Smooth muscle cell of bladder (primary cell): Measurements from ENCODE around the gene THAP10. TPM values are rescaled to one million over a fixed set of nuclear protein-coding genes. Genes with fewer than 3 reads are reported as not detected.

Experiments used
- total RNA-seq: library from RNA; depleted of rRNA; stranded (reverse); fragments of >200 nt; gene quantifications from 2 replicates; pipeline ENCODE4 v1.2.3, GENCODE V29; 2014

The THAP10 gene
- total RNA-seq: 0.85 and 1.0 TPM in 2 replicates

DNA sequence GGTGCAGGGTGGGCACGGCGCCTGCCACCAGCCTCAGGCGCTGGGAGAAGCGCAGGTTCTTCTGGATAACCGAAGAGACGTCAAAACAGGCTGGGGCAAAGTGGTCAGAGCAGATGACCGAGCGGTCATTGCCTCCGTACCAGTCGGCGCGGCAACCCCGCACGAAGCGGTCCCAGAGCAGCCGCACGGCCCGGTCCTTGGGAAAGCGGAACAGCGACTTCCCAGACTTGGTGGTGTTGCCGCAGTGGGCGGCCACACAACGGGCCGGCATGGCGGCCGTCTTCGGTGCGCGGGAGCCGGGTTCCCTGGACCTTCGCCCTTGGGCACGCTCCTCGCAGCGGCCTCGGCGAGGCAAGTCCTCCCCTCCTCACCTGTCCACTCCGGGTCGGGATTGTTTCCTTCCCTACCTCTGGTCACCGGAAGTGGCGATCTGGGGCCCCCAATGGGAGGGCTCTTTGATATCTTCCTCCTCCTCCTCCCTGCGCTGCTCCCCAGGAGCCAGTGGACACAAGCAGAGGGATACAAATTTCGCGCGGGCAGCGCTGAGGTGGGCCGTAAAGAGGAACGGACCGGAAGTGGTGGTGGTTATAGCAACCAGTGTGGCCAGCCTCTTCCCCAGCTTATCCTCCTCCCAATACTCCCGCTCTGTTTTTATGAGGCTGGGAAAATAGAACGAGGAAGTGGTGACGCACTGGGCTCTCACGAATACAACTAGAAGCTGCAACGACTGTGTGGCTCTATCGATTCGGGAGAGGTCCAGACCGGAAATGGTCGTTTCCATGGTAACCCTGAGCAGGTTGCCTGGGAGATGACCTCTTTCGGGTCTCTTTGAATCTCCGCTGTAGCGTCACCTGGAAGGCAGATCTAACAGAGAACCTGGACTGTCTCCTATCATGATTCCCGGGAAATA is at the start of gene THAP10, which contains the start of gene LRRC49:
Gene THAP10 (minus strand): TSS at position 432 of the 910 bp plus-strand sequence. CDS start 161 bp downstream, at position 271.
Gene LRRC49 (plus strand): TSS at position 825 of the 910 bp plus-strand sequence. CDS start 69 bp downstream, at position 894.

DNA sequence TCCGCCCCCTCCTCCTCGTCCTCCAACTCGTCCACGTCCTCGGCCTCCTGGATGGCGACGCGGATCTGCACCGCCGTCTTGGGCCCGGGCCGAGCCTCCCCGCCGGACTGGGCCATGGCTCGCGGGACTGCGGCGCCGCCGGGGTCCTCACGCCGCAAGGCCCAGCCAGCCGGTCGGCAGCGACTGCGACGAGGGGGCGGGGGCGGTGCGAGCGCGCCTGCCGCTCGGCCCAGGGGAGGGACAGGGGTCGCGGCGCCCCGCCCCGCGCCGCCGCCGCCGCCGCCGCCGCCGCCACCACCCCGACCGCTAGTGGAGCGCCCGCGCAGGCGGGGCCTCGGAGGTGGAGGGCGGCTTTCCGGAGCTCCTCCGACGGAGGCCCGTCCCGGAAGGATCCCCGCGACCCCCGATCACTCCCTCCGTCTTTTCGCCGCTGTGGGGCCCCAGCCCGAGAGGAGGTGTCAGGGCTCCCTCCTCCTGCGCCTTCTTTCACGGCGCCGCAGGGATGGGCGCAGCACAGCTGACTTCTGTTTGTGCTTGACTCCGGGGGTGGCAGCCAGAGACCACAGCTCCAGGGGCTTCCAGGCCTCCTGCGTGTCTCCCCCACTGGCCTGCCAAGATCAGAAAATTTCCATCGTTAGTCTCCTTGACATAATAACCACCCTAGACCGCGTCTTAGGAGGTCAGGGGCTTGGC is 38.1 kb downstream of the THAP10 start, which contains the start of gene LARP6:
Gene LARP6 (minus strand): TSS at position 185 of the 693 bp plus-strand sequence. CDS start 69 bp downstream, at position 116.

Other genes starting within 250 kb of the THAP10 start
- 87.3 and 95.9 TPM in 2 replicates for gene UACA, start 128.9 kb downstream of the THAP10 start, total RNA-seq
- 42.6 and 61.3 TPM in 2 replicates for gene LARP6, start 38.3 kb downstream of the THAP10 start, total RNA-seq
- 11.5 and 12.9 TPM in 2 replicates for gene LRRC49, start 393 bp upstream of the THAP10 start, total RNA-seq
- 28.0 and 33.8 TPM in 2 replicates for gene THSD4, start 223.0 kb upstream of the THAP10 start, total RNA-seq